Measurements from ENCODE around the gene GMPPB. TPM values are rescaled to one million over a fixed set of nuclear protein-coding genes. Genes with fewer than 3 reads are reported as not detected.

Gene GMPPB
- polyA plus RNA-seq, 2 donors: 17.7 to 32.1 TPM

- no peak overlapping the region for H3K4me3 ChIP-seq (ENCODE audit: low read depth in 1 of 2, low read length in 2 of 2)
- H3K27ac ChIP-seq (ENCODE audit: low read depth in 2 of 2, low read length in 1 of 2): no peak overlapping the region
- H3K36me3 ChIP-seq (ENCODE audit: control insufficient read depth in 2 of 2, insufficient read depth in 2 of 2, low read length in 1 of 2): peaks cover 6 to 34% of the 10 kb centered on the region in 2 donors
- WGBS, 2 donors: 92 to 94% methylated on average over 7 of the region's 7 CpGs
- H3K4me1 ChIP-seq (ENCODE audit: control insufficient read depth in 2 of 2, insufficient read depth in 2 of 2, low read length in 1 of 2): peaks cover 7 to 16% of the 10 kb centered on the region in 2 donors
- H3K9me3 ChIP-seq (ENCODE audit: control insufficient read depth in 2 of 2, insufficient read depth in 1 of 2, low read depth in 1 of 2, low read length in 1 of 2): no peaks in the 10 kb centered on the region
- no peaks in the 10 kb centered on the region for H3K27me3 ChIP-seq (ENCODE audit: control insufficient read depth in 1 of 2, insufficient read depth in 2 of 2, low read length in 2 of 2)
Observed at GRCh38 chr3:49716169-49716568, 7.6 kb downstream of the GMPPB start.

- H3K4me1 ChIP-seq (ENCODE audit: control insufficient read depth in 2 of 2, insufficient read depth in 2 of 2, low read length in 1 of 2): peaks cover 7 to 16% of the 10 kb centered on the region in 2 donors
Observed at GRCh38 chr3:49715611-49716121, 8.1 kb downstream of the GMPPB start.

GRCh38 chr3:49714728-49715550, 8.8 kb downstream of the GMPPB start:
- Histone ChIP-seq H3K4me3 (ENCODE audit: low read depth in 1 of 2, low read length in 2 of 2) (no peak overlapping the region), H3K27ac (ENCODE audit: low read depth in 2 of 2, low read length in 1 of 2) (no peak overlapping the region), H3K9me3 (ENCODE audit: control insufficient read depth in 2 of 2, insufficient read depth in 1 of 2, low read depth in 1 of 2, low read length in 1 of 2) (no peaks in the 10 kb centered on the region), H3K4me1 (ENCODE audit: control insufficient read depth in 2 of 2, insufficient read depth in 2 of 2, low read length in 1 of 2) (peaks cover 7 to 16% of the 10 kb centered on the region in 2 donors), H3K36me3 (ENCODE audit: control insufficient read depth in 2 of 2, insufficient read depth in 2 of 2, low read length in 1 of 2) (peaks cover 3 to 28% of the 10 kb centered on the region in 2 donors), H3K27me3 (ENCODE audit: control insufficient read depth in 1 of 2, insufficient read depth in 2 of 2, low read length in 2 of 2) (no peaks in the 10 kb centered on the region)
- 86% methylated on average over 13 of the region's 13 CpGs for WGBS, 2 donors

More at GRCh38 chr3:49715611-49716121, 8.1 kb downstream of the GMPPB start:
- Histone ChIP-seq H3K27me3 (ENCODE audit: control insufficient read depth in 1 of 2, insufficient read depth in 2 of 2, low read length in 2 of 2) (no peaks in the 10 kb centered on the region), H3K36me3 (ENCODE audit: control insufficient read depth in 2 of 2, insufficient read depth in 2 of 2, low read length in 1 of 2) (peaks cover 3 to 29% of the 10 kb centered on the region in 2 donors), H3K27ac (ENCODE audit: low read depth in 2 of 2, low read length in 1 of 2) (no peak overlapping the region), H3K9me3 (ENCODE audit: control insufficient read depth in 2 of 2, insufficient read depth in 1 of 2, low read depth in 1 of 2, low read length in 1 of 2) (no peaks in the 10 kb centered on the region), H3K4me3 (ENCODE audit: low read depth in 1 of 2, low read length in 2 of 2) (no peak overlapping the region)
- WGBS, 2 donors: 89 to 91% methylated on average over 13 of the region's 13 CpGs

- Histone ChIP-seq H3K36me3 (ENCODE audit: control insufficient read depth in 2 of 2, insufficient read depth in 2 of 2, low read length in 1 of 2) (peaks cover 3 to 28% of the 10 kb centered on the region in 2 donors), H3K9me3 (ENCODE audit: control insufficient read depth in 2 of 2, insufficient read depth in 1 of 2, low read depth in 1 of 2, low read length in 1 of 2) (no peaks in the 10 kb centered on the region), H3K4me1 (ENCODE audit: control insufficient read depth in 2 of 2, insufficient read depth in 2 of 2, low read length in 1 of 2) (peaks cover 3 to 7% of the 10 kb centered on the region in 2 donors), H3K27me3 (ENCODE audit: control insufficient read depth in 1 of 2, insufficient read depth in 2 of 2, low read length in 2 of 2) (no peaks in the 10 kb centered on the region), H3K4me3 (ENCODE audit: low read depth in 1 of 2, low read length in 2 of 2) (no peak overlapping the region), H3K27ac (ENCODE audit: low read depth in 2 of 2, low read length in 1 of 2) (no peak overlapping the region)
- 91 to 94% methylated on average over 25 of the region's 25 CpGs for WGBS, 2 donors
Observed at GRCh38 chr3:49713336-49714105, 10.2 kb downstream of the GMPPB start.

GRCh38 chr3:49712631-49713317, 11.0 kb downstream of the GMPPB start:
- Histone ChIP-seq H3K9me3 (ENCODE audit: control insufficient read depth in 2 of 2, insufficient read depth in 1 of 2, low read depth in 1 of 2, low read length in 1 of 2) (no peaks in the 10 kb centered on the region), H3K4me1 (ENCODE audit: control insufficient read depth in 2 of 2, insufficient read depth in 2 of 2, low read length in 1 of 2) (no peaks in the 10 kb centered on the region), H3K36me3 (ENCODE audit: control insufficient read depth in 2 of 2, insufficient read depth in 2 of 2, low read length in 1 of 2) (peaks cover 3 to 28% of the 10 kb centered on the region in 2 donors), H3K27me3 (ENCODE audit: control insufficient read depth in 1 of 2, insufficient read depth in 2 of 2, low read length in 2 of 2) (no peaks in the 10 kb centered on the region), H3K27ac (ENCODE audit: low read depth in 2 of 2, low read length in 1 of 2) (no peak overlapping the region), H3K4me3 (ENCODE audit: low read depth in 1 of 2, low read length in 2 of 2) (no peak overlapping the region)
- 63 to 69% methylated on average over 7 of the region's 7 CpGs for WGBS, 2 donors

- Histone ChIP-seq H3K4me1 (ENCODE audit: control insufficient read depth in 2 of 2, insufficient read depth in 2 of 2, low read length in 1 of 2) (no peaks in the 10 kb centered on the region), H3K4me3 (ENCODE audit: low read depth in 1 of 2, low read length in 2 of 2) (no peak overlapping the region), H3K27me3 (ENCODE audit: control insufficient read depth in 1 of 2, insufficient read depth in 2 of 2, low read length in 2 of 2) (no peaks in the 10 kb centered on the region), H3K36me3 (ENCODE audit: control insufficient read depth in 2 of 2, insufficient read depth in 2 of 2, low read length in 1 of 2) (peaks cover 3 to 29% of the 10 kb centered on the region in 2 donors), H3K27ac (ENCODE audit: low read depth in 2 of 2, low read length in 1 of 2) (no peak overlapping the region), H3K9me3 (ENCODE audit: control insufficient read depth in 2 of 2, insufficient read depth in 1 of 2, low read depth in 1 of 2, low read length in 1 of 2) (no peaks in the 10 kb centered on the region)
- 95 to 97% methylated on average over 11 of the region's 11 CpGs for WGBS, 2 donors
Observed at GRCh38 chr3:49712166-49712565, 11.6 kb downstream of the GMPPB start.

GRCh38 chr3:49711489-49711888, 12.3 kb downstream of the GMPPB start:
- Histone ChIP-seq H3K4me1 (ENCODE audit: control insufficient read depth in 2 of 2, insufficient read depth in 2 of 2, low read length in 1 of 2) (no peaks in the 10 kb centered on the region), H3K4me3 (ENCODE audit: low read depth in 1 of 2, low read length in 2 of 2) (no peak overlapping the region), H3K9me3 (ENCODE audit: control insufficient read depth in 2 of 2, insufficient read depth in 1 of 2, low read depth in 1 of 2, low read length in 1 of 2) (no peaks in the 10 kb centered on the region), H3K27me3 (ENCODE audit: control insufficient read depth in 1 of 2, insufficient read depth in 2 of 2, low read length in 2 of 2) (no peaks in the 10 kb centered on the region), H3K27ac (ENCODE audit: low read depth in 2 of 2, low read length in 1 of 2) (no peak overlapping the region), H3K36me3 (ENCODE audit: control insufficient read depth in 2 of 2, insufficient read depth in 2 of 2, low read length in 1 of 2) (peaks cover 3 to 33% of the 10 kb centered on the region in 2 donors)
- WGBS, 2 donors: 84 to 94% methylated on average over 5 of the region's 5 CpGs

GRCh38 chr3:49709852-49710251, 13.9 kb downstream of the GMPPB start:
- no peak overlapping the region for H3K27ac ChIP-seq (ENCODE audit: low read depth in 2 of 2, low read length in 1 of 2)
- no peaks in the 10 kb centered on the region for H3K9me3 ChIP-seq (ENCODE audit: control insufficient read depth in 2 of 2, insufficient read depth in 1 of 2, low read depth in 1 of 2, low read length in 1 of 2)
- 93 to 96% methylated on average over 8 of the region's 8 CpGs for WGBS, 2 donors
- peaks cover 7 to 33% of the 10 kb centered on the region in 2 donors for H3K36me3 ChIP-seq (ENCODE audit: control insufficient read depth in 2 of 2, insufficient read depth in 2 of 2, low read length in 1 of 2)
- H3K4me1 ChIP-seq (ENCODE audit: control insufficient read depth in 2 of 2, insufficient read depth in 2 of 2, low read length in 1 of 2): no peaks in the 10 kb centered on the region
- H3K4me3 ChIP-seq (ENCODE audit: low read depth in 1 of 2, low read length in 2 of 2): no peak overlapping the region
- no peaks in the 10 kb centered on the region for H3K27me3 ChIP-seq (ENCODE audit: control insufficient read depth in 1 of 2, insufficient read depth in 2 of 2, low read length in 2 of 2)

- Histone ChIP-seq H3K27me3 (ENCODE audit: control insufficient read depth in 1 of 2, insufficient read depth in 2 of 2, low read length in 2 of 2) (no peaks in the 10 kb centered on the region), H3K4me1 (ENCODE audit: control insufficient read depth in 2 of 2, insufficient read depth in 2 of 2, low read length in 1 of 2) (no peaks in the 10 kb centered on the region), H3K4me3 (ENCODE audit: low read depth in 1 of 2, low read length in 2 of 2) (no peak overlapping the region), H3K36me3 (ENCODE audit: control insufficient read depth in 2 of 2, insufficient read depth in 2 of 2, low read length in 1 of 2) (peaks cover 14 to 37% of the 10 kb centered on the region in 2 donors), H3K9me3 (ENCODE audit: control insufficient read depth in 2 of 2, insufficient read depth in 1 of 2, low read depth in 1 of 2, low read length in 1 of 2) (no peaks in the 10 kb centered on the region), H3K27ac (ENCODE audit: low read depth in 2 of 2, low read length in 1 of 2) (no peak overlapping the region)
- WGBS, 2 donors: 56 to 59% methylated on average over 4 of the region's 4 CpGs
Observed at GRCh38 chr3:49707113-49707480, 16.7 kb downstream of the GMPPB start.
